Glomerular visceral epithelial cell (primary cell): Measurements from ENCODE around the gene VWA5A.
"Not testable (repeated sequence)": the region's sequence is repeated elsewhere in the genome, so short reads cannot be mapped to it uniquely, and the experiment has no call there.

ENCODE experiments used
- DNase-seq: peaks from one replicate; pipeline ENCODE4 v3.0.0-alpha.2; 2016; ENCODE audit errors: extremely low spot score

VWA5A gene

DNA sequence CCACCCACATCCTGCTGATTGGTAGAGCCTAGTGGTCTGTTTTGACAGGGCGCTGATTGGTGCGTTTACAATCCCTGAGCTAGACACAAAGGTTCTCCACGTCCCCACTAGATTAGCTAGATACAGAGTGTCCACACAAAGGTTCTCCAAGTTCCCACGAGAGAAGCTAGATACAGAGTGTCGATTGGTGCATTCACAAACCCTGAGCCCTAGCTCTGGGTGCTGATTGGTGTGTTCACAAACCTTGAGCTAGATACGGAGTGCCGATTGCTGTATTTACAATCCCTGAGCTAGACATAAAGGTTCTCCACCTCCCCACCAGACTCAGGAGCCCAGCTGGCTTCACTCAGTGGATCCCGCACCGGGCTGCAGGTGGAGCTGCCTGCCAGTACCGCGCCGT lies 55.1 kb downstream of the VWA5A start:
- not testable (repeated sequence) for DNase-seq

DNA sequence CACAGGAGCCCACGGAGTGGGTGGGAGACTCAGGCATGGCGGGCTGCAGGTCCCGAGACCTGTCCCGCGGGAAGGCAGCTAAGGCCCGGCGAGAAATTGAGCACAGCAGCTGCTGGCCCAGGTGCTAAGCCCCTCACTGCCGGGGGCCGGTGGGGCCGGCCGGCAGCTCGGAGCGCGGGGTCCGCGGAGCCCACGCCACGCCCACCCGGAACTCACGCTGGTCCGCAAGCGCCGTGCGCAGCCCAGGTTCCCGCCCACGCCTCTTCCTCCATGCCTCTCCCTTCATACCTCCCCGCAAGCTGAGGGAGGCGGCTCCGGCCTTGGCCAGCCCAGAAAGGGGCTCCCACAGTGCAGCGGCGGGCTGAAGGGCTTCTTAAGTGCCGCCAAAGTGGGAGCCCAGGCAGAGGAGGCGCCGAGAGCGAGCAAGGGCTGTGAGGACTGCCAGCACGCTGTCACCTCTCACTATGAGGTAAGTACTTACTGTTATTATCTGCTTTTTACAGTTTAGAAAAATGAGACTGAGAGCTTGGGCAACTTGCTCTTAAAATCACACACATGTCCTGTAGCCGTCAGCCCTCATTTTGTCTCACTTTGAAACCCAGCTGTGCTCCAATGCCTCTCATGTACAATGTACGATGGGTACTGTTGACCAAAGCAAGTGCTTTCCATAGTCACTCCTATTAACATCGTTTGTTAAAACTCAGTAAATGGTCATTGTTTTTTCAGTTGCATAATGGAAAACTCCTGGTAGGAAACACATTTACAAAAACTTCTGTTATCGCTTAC lies 55.7 kb downstream of the VWA5A start:
- DNase-seq = no peak

DNA sequence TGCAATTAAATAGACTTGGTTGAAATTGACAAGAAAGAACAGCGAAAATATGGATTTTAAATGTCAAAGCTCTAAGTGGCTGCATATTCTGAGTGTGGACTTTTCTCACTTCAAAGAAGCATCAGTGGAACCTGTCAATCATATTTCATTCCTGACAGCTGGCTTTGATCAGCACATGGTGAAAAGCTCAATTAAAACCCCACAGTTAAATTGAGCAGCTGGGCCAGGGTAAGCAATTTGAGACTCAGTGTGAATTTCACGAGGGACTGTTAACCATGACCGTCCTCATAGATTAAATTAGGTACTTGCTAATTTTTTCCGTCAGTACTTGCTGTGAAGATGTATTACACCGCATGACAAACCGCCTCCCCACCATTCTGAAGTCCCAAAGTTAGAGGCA lies 56.9 kb downstream of the VWA5A start:
- no peak for DNase-seq

DNA sequence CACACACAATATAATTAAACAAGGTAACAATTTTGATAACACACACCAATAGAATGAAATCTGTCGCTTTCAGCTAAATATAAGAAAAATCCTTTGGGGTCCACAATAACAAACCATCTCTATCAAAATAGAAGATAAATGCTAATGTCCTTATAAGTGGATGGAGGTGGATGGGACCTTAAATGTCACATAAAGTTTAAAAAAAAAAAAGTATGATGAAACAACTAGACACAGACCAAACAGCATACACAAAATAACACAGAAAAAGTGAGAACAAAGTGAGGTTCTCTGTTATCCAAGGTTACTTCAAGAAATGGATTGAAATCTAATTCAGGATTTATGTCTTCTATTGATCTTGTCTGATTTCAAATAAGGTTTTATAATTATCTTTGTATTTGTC lies 57.3 kb downstream of the VWA5A start:
- DNase-seq = no peak

DNA sequence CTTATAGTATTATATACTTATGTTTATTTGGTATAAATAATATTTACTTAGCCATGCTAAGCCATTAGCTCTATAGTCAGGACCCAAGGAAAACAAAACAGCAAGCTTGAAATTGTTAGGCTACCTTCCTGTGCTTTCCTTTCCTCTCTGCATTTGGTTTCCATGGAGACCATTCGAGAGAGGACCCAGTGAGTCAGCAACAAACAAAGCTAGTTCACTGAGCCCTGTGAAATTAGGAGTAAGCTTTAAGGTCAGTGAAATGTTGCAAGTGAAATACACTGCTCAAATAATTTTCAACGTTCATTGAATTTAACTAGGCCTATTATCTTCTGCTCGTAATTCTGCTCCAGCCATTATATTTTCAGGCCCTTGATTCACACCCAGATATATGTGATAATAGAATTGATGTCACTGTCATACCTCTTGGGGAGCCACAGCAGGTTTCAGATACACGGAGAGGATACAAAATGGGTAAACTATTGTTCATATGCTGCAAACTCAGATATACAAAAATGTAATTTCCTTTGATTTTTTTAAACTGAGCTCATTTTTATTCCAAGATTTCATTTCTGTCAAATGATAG lies 58.8 kb downstream of the VWA5A start:
- peak; percentile 24 for DNase-seq

DNA sequence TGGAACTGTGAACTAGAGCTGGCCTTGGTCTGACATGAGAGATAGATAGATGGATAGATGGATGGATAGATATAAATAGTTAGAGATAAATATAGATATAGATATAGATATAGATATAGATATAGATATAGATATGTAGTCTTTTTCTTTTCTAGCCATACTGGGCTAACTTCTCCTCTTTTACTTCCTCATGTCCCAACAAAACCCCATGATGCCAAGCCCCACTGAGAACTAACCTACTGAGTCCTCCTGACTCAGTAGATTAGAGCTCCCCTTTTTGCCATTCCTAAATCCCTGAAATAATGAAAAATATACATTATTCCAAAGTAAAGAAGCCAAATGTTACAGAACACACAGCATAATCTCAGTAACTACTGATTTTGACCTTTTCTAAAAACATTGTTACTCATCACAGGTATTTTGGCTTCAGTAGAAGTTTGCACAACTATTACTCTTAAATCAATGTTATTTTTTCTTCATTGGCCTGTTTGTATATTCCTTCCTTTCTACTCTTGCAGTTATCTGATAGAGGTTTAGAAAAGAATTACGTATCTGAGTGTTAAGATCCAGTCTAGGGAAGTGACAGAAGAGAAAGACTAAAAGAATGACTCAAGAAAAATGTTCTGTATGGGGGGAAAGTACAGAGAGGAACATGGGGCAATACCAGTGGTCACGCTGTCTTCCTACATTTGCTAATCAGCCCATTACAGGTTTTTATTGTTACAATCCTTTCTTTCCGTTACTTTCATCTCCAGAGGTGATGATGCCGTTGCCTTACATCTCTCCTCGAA lies 61.9 kb downstream of the VWA5A start:
- DNase-seq = no peak

DNA sequence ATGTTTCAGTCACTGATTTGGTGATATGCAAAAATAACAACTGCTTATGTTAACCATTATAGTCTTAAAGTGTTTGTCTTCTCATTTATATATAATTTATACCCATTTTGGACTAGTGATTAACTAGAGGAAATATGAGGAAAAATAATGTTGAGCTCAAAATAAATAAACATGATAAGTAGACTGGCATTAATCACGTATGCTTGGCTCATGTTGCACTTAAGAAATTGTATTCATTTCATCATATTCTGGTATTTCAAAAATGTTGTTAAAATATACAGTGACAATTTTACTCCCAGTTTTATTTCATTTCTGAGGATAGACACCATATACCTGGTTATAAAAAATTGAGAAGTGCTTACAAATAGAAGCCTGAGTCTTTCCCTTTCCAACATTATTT lies 64.1 kb downstream of the VWA5A start:
- DNase-seq = no peak

DNA sequence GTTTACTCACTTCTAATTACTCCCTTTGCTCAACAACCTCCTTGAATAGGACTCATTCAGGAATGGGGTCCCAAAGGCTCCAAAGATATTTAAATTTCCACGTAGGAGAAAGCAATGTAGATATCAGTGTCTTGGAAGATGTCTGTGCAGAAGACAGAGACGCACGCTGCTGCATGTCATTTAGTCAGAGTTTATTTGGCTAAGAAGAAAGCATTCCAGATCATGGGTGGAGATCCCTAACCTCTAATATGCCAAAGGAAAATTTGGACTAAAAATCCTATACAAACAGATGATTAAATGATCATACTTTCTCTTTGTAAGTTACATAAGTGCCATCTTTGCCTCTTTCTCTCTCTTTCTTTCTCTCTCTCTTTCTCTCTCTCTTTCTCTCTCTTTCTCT lies 67.8 kb downstream of the VWA5A start, which contains the start of gene OR10D3:
Gene OR10D3 (plus strand): TSS at position 278 of the 400 bp plus-strand sequence. CDS start 1,925 bp downstream, outside the sequence.
- DNase-seq = no peak

DNA sequence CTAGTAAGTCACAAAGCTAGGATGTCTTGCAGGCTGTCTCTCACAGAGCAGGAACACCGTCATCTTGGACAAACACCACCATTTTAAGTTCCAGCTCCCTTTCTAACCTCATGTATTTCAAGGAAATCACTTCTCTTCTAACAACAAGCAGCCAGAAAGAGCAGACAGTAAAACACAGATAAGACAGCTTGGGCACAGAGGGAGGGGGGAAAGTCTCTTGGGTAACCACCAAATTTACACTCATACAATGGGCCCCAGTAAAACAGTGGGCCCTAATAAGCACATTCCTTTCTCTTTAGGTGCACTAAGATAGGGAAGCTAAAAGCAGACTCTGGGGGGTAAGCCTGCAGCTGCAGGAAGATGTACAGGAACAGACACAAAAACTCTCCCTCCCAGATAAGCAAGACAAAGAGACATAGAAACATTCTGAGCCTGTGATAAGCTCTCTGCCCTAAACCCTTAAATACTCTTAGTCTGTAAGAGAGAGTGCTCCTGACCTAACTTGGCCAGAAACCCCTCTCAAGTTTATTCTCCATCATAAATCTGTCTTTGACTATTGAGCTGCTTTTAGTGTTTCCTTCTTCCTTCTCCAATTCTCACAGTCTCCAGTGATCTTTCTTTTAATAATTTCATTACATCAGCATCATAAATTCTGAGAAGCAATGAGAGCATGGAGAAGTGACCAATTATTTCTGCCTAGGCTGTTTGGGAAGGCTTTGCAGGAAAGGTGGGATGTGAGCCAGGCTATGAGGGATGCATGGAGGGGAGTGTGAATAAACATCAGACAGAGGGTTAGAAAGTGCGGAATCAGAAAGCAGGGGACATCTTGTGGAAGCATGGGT lies 75.3 kb downstream of the VWA5A start:
- no peak for DNase-seq

DNA sequence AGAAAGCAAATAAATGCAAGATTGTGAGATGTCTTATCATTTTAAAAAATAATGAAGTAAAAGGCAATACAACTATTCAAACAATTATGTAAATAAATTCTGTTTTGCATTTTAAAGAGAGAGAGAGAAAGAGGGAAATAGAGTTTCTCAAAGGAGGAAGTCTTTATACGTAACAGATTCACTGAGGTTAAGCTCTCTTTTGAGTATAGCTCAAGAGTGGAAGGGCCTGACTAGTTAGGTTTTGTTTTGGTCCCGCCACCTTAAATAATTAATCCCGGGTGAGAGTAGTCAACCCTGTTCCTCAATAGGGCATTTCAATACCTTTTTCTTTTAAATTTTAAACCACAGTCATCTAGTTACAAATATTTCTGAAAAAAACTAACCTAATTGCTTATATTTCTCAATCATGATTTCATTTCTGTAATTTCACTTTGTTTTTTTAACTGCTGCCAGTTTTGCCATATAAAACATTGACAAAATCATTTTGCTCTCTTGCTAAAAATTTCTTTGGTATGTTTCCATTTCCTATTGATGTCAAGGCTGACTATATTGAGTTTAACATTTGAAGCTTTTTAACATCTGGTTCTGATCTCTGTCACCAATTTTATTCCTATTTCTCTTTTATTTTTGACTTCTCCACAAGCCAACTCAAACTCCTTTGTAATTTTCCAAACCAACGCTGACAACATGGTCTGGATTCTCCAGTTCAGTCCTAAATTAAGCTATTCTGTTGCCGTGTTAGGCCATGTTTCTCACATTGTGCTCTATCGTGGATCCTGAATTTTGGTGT lies 78.2 kb downstream of the VWA5A start:
- no peak for DNase-seq

DNA sequence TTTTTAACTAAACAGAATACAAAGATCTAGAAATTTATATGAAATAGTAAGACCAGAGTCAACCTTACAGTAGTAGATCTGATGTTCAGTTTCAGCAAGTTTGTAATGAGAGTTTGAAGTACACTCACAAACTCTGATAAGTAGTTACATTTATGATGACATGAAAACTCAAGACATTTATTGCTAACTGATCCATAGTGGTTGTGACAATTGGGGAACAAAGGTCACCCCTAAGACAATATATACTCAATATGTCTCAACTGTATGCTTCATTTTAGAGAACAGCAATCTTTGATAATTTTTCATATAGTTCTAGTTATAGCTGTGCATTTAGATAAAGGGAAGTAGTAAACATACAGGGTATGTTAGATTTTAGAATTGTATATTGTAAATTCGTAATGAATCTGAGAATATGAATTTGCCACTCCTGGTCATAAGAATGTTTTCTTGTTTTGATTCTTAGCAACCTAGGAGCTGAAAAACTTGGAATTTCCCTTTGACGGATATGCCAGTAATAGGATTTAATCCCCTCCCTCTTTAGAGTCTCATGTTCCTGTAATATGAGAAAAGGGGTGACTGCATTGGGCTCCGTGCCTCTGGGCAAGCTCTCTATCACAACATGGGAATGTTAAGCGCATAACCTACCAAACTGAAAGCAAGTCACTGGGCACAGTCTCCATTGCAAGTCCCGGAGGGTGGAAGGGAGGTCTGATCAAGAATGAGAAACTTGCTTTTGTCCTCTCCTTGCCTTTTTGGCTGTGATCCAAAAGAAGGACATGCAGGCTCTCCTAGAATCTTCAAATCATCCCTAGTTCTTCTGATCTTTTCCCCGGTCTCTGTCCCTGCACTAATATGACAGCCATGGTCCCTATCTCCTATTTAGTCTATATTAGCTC lies 79.3 kb downstream of the VWA5A start:
- no peak for DNase-seq

DNA sequence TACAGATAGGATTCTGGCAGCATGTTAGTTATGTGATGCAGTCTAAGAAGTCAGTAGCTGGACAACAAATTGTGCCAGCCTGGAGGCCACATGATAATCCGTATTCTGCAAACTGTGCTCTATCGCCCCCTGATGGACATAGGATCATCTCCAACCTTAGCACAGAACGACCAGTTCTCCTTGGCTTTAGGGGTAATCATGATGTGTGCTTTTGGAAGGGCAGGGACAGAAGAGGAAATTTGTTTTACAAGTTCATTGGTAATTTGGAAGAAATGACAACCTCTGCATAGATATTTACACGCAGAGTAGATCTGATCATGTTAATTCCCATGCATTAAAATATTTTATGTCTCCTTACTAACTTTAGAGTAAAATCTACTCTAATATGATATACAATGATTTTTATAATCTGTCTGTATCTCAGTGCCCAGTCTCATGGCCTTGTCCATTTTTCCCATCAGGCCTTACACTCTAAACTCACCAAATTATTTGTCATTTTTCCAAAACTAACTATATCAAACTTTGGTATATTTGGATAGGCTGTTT lies 80.0 kb downstream of the VWA5A start:
- peak; percentile 49 for DNase-seq
